IPS-20b (cell line): ENCODE results near the gene DNAH17.

ENCODE experiments used
- H3K27ac ChIP-seq: one replicate; pipeline ENCODE4 v1.5.1; 2013; ENCODE audit warnings: low read length
- H3K27me3 ChIP-seq: 2 replicates; pipeline ENCODE4 v1.6.1; 2013; ENCODE audit warnings: mild to moderate bottlenecking, low read length, inconsistent platforms; ENCODE audit not compliant: insufficient read depth
- H3K36me3 ChIP-seq: 2 replicates; pipeline ENCODE4 v1.6.1; 2013; ENCODE audit warnings: low read depth, mild to moderate bottlenecking, inconsistent platforms, low read length, moderate library complexity; ENCODE audit not compliant: insufficient read depth
- H3K4me1 ChIP-seq: 2 replicates; pipeline ENCODE4 v1.6.1; 2013; ENCODE audit warnings: mild to moderate bottlenecking, control low read depth, inconsistent platforms, low read length, moderate library complexity; ENCODE audit not compliant: insufficient read depth
- H3K4me3 ChIP-seq: 2 replicates; pipeline ENCODE4 v1.5.1; 2013; ENCODE audit warnings: mild to moderate bottlenecking, low read length, inconsistent platforms
- H3K9ac ChIP-seq: 2 replicates; pipeline ENCODE4 v1.6.1; 2013; ENCODE audit warnings: low read depth, mild to moderate bottlenecking, inconsistent platforms, low read length, moderate library complexity
- H3K9me3 ChIP-seq: 2 replicates; pipeline ENCODE4 v1.6.1; 2013; ENCODE audit warnings: mild to moderate bottlenecking, low read depth, low read length, inconsistent platforms; ENCODE audit not compliant: insufficient read depth

DNAH17 gene

DNA sequence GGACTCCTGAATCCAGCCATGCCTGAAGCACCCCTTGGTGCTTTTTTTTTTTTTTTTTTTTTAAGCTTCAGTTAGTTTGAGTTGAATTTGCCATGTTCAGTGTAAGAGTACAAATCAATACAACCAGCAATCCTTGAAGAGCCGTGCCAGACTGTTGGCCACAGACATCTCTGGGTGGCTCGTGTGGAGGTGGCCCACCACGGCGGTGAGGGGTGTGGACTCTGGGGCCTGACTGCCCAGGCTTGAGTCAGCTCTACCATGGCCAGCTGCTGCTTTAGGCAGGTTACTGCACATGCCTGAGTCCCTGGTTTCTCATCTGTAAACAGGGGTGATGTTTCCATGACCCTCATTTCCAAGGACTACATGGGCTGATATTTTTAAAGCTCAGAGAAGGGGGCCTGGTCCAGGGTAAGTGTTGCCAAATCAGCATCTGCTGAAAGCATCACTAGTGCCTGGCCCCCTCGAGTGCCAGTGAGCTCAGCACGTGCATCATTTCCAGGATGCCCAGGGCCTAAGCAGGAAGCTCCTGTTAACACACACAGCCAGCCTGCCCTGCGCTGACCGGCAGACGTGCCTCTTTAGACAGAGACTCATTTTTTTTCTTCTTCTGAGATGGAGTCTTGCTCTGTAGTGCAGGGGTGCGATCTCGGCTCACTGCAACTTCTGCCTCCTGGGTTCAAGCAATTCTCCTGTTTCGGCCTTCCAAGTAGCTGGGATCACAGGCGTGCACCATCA is 90.1 kb downstream of the DNAH17 start:
- Histone ChIP-seq H3K9ac (no peak overlapping the region), H3K4me1 (peaks cover 3% of the 10 kb centered on the region; the same call in 1 of the 2 replicates), H3K36me3 (no peaks in the 10 kb centered on the region), H3K9me3 (no peaks in the 10 kb centered on the region), H3K4me3 (no peak overlapping the region), H3K27me3 (no peaks in the 10 kb centered on the region), H3K27ac (no peak overlapping the region)

GRCh38 chr17:78486228-78486802 is 90.9 kb downstream of the DNAH17 start:
- Histone ChIP-seq H3K4me1 (peaks cover 3% of the 10 kb centered on the region; the same call in 1 of the 2 replicates), H3K4me3 (no peak overlapping the region), H3K27ac (no peak overlapping the region), H3K36me3 (no peaks in the 10 kb centered on the region), H3K27me3 (no peaks in the 10 kb centered on the region), H3K9ac (no peak overlapping the region), H3K9me3 (no peaks in the 10 kb centered on the region)

GRCh38 chr17:78485290-78486168 is 91.7 kb downstream of the DNAH17 start:
- Histone ChIP-seq H3K27me3 (no peaks in the 10 kb centered on the region), H3K9me3 (no peaks in the 10 kb centered on the region), H3K27ac (no peak overlapping the region), H3K4me3 (peak overlapping the region; percentile 72; the same call in 1 of the 2 replicates), H3K36me3 (no peaks in the 10 kb centered on the region), H3K4me1 (peaks cover 3% of the 10 kb centered on the region; the same call in 1 of the 2 replicates), H3K9ac (no peak overlapping the region; the same call in 1 of the 2 replicates)

DNA sequence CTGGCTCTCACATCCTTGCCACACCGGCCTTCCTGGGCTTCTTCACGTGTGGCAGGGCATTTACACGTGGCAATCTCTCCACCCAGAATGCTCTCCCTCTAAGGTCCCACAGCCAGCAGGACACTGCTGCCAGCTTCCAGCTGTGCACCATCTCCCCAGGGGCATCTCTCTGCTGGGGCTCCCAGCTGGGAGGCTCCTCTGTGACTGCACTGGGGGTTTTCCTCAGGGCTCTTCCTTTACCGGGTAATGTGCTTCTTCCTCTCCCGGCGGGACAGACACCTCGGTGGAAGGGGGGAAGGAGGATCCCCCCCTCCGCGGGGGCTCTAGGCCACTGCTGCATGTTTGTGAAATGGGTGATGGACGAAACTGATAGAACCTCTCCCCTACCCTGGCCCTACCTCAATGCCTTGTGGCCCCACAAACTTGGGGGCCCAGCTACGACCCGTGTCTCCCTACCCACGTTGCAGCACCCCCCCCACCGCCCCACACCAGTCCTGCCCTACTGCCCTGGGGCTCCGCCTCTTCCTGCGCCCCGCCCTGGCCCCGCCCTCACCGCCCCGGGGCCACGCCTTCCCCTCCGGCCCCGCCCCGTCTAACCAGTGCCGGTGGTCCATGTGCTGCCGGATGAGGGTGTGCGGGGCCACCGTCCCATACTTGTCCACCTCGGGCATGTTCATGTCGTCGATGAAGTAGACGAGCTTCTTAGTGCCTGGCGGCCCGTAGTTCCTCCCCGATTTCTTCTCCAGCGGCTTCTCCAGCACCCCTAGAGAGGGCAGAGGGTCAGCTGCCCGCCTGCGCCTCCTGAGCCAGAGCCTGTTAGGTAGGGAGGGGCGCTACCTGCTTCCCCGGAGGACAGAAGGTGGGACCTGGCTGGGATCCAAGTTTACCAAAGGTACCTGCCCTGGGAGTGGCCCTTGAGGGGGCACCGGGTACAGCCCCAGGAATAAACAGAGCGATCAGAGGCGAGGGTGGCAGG is 92.6 kb downstream of the DNAH17 start:
- no peaks in the 10 kb centered on the region for H3K9me3 ChIP-seq
- H3K9ac ChIP-seq: peak overlapping the region; percentile 44; the same call in 1 of the 2 replicates
- peak overlapping the region; percentile 72; the same call in 1 of the 2 replicates for H3K4me3 ChIP-seq
- H3K4me1 ChIP-seq: peaks cover 3% of the 10 kb centered on the region; the same call in 1 of the 2 replicates
- no peaks in the 10 kb centered on the region for H3K27me3 ChIP-seq
- H3K36me3 ChIP-seq: no peaks in the 10 kb centered on the region
- H3K27ac ChIP-seq: no peak overlapping the region

- H3K4me3 ChIP-seq: no peak overlapping the region
- peaks cover 3% of the 10 kb centered on the region; the same call in 1 of the 2 replicates for H3K4me1 ChIP-seq
- H3K36me3 ChIP-seq: no peaks in the 10 kb centered on the region
- no peak overlapping the region for H3K9ac ChIP-seq
- H3K27ac ChIP-seq: no peak overlapping the region
- 0 out of 2 replicates have a peak, but pooled peaks cover 5% of the 10 kb centered on the region for H3K27me3 ChIP-seq
- H3K9me3 ChIP-seq: no peaks in the 10 kb centered on the region
Measured at GRCh38 chr17:78479369-78479768, 97.8 kb downstream of the DNAH17 start.

GRCh38 chr17:78478757-78479297 is 98.4 kb downstream of the DNAH17 start:
- no peak overlapping the region for H3K27ac ChIP-seq
- H3K27me3 ChIP-seq: 0 out of 2 replicates have a peak, but pooled peaks cover 5% of the 10 kb centered on the region
- no peaks in the 10 kb centered on the region for H3K4me1 ChIP-seq
- no peak overlapping the region for H3K9ac ChIP-seq
- H3K4me3 ChIP-seq: no peak overlapping the region
- no peaks in the 10 kb centered on the region for H3K9me3 ChIP-seq
- H3K36me3 ChIP-seq: no peaks in the 10 kb centered on the region

DNA sequence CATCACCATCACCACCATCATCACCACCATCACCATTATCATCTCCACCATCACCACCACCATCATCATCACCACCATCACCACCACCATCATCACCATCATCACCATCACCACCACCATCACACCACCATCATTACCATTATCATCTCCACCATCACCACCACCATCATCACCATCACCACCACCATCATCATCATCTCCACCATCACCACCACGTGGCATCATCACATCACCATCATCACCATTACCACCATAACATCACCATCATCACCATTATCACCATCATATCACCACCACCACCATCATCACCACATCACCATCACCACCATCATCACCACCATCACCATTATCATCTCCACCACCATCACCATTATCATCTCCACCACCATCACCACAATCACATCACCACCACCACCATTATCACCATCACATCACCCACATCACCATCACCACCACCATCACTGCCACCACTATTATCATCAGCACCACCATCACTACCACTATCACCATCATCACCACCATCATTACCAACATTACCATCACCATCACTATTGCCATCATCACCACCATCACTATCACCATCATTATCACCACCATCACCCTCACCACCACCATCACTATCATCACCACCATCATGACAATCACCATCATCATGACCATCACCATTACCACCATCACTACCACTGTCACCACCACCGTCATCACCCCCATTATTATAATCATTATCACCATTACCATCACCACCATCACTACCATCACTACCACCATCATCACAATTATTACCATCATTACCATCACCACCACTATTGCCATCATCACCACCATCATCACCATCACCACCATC is 99.1 kb downstream of the DNAH17 start:
- H3K9ac ChIP-seq: no peak overlapping the region
- no peak overlapping the region for H3K4me3 ChIP-seq
- no peaks in the 10 kb centered on the region for H3K4me1 ChIP-seq

GRCh38 chr17:78476973-78477372 is 100.2 kb downstream of the DNAH17 start:
- no peak overlapping the region for H3K4me3 ChIP-seq
- 0 out of 2 replicates have a peak, but pooled peaks cover 5% of the 10 kb centered on the region for H3K27me3 ChIP-seq
- H3K27ac ChIP-seq: no peak overlapping the region
- no peaks in the 10 kb centered on the region for H3K9me3 ChIP-seq
- H3K9ac ChIP-seq: no peak overlapping the region
- H3K4me1 ChIP-seq: no peaks in the 10 kb centered on the region
- H3K36me3 ChIP-seq: no peaks in the 10 kb centered on the region

More for the DNA sequence above, 99.1 kb downstream of the DNAH17 start:
- Histone ChIP-seq H3K27me3 (0 out of 2 replicates have a peak, but pooled peaks cover 5% of the 10 kb centered on the region), H3K9me3 (no peaks in the 10 kb centered on the region), H3K27ac (no peak overlapping the region), H3K36me3 (no peaks in the 10 kb centered on the region)

DNA sequence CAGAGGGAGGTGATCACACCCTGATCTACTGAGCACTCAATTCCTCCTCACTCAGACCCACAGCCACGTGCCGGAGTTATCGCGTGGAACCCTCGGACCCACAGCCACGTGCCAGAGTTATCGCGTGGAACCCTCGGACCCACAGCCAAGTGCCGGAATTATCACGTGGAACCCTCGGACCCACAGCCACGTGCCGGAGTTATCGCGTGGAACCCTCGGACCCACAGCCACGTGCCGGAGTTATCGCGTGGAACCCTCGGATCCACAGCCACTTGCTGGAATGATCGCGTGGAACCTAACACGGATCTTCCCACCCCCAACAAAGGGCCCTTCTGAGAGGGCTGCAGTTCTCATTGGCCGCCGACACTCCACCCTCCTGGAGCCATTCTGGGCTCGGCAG is 101.0 kb downstream of the DNAH17 start:
- no peaks in the 10 kb centered on the region for H3K9me3 ChIP-seq
- H3K4me3 ChIP-seq: no peak overlapping the region
- no peaks in the 10 kb centered on the region for H3K36me3 ChIP-seq
- no peaks in the 10 kb centered on the region for H3K4me1 ChIP-seq
- H3K9ac ChIP-seq: no peak overlapping the region
- H3K27me3 ChIP-seq: 0 out of 2 replicates have a peak, but pooled peaks cover 5% of the 10 kb centered on the region
- no peak overlapping the region for H3K27ac ChIP-seq

DNA sequence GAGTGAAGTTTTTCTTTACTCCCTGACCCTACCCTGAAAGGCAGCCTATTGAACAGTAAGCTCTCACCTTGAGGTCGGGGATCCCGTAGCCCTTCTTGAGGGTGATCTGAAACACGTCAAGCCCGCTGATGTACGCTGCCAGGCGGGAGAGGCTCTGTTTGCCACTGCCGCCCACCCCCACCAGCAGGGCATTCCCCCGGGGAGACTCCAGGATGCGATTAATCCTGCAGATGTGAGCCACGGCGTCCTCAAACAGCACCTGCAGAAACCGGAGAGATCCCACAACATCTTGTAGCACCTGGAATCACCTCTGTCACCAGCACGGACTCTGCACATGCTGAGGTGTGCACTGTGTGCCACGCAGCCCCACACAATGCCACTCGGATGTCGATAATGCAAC is 102.0 kb downstream of the DNAH17 start:
- no peaks in the 10 kb centered on the region for H3K9me3 ChIP-seq

More for the DNA sequence above, 102.0 kb downstream of the DNAH17 start:
- Histone ChIP-seq H3K27me3 (0 out of 2 replicates have a peak, but pooled peaks cover 5% of the 10 kb centered on the region), H3K27ac (no peak overlapping the region), H3K36me3 (no peaks in the 10 kb centered on the region), H3K9ac (no peak overlapping the region), H3K4me3 (no peak overlapping the region), H3K4me1 (no peaks in the 10 kb centered on the region)
